OCI-LY3 (cell line): ENCODE data around the gene ENSA.

ENCODE experiments used
- EZH2phosphoT487 ChIP-seq: fragments of 200-600 bp; shearing (Covaris generic); IDR thresholded peaks from 2 replicates; pipeline ENCODE4 v1.6.1; 2018; ENCODE audit warnings: antibody characterized with exemption, mixed run types, low read depth
- TF ChIP-seq, protein P1 (sequence below): fragments of 200-600, 300-600 bp; sonication (generic); IDR thresholded peaks from 2 replicates; pipeline ENCODE4 v1.5.1; 2014; ENCODE audit warnings: antibody characterized with exemption, low read length, low read depth

DNA sequence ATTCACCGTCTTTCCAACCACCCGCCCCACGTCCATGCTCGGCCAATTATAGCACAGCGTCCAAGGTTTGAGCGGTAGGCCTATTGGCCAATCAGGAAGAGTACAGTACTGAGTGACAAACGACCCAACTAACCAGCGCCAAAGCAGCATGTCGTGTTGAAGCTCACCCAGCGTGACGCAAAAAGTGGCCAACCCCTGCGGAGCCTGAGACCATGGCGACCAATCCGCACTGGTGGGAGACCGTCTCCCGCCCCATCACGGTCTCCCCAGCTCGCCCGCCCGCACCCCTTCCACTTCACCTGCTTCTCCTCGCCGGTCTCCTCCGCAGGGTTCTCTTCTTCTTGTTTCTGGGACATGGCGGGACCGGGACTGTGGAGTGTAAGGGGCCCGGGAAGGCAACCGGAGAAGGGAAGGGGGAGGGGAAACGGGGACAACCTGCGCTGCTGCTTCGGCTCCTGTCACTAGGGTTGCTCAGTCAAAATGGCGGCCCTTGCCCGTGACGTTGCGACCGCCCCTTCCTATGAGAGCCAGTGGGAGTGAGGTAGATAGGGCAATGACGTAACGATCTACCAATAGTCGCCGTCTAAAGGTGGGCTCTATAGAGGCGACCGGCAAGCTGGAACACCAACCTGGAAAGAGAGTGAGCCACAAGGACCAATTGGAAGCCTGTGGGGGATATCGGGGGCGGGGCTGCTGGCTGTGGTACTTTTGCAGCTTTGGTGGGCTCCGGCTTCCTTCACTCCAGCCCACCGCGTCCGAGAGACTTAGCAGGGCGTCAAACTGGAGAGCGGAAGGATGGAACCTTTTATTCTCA lies at the start of gene ENSA:
- TF ChIP-seq, protein P1, sequence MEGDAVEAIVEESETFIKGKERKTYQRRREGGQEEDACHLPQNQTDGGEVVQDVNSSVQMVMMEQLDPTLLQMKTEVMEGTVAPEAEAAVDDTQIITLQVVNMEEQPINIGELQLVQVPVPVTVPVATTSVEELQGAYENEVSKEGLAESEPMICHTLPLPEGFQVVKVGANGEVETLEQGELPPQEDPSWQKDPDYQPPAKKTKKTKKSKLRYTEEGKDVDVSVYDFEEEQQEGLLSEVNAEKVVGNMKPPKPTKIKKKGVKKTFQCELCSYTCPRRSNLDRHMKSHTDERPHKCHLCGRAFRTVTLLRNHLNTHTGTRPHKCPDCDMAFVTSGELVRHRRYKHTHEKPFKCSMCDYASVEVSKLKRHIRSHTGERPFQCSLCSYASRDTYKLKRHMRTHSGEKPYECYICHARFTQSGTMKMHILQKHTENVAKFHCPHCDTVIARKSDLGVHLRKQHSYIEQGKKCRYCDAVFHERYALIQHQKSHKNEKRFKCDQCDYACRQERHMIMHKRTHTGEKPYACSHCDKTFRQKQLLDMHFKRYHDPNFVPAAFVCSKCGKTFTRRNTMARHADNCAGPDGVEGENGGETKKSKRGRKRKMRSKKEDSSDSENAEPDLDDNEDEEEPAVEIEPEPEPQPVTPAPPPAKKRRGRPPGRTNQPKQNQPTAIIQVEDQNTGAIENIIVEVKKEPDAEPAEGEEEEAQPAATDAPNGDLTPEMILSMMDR: no peak
- no peak for TF ChIP-seq EZH2phosphoT487
